HEK293 (cell line): Measurements from ENCODE around the gene SLC25A52.
A peak's percentile ranks its signal among the peaks of the same experiment; 100 is the strongest.

Experiments
- CTCF ChIA-PET: fragments of 350-600 bp; formaldehyde crosslinking; extraction: SDS; loops from one replicate; lab custom pipeline; 2021; ENCODE audit warnings: antibody characterized with exemption; lab: Yijun Ruan, JAX
- POLR2A ChIA-PET: fragments of 300-600 bp; formaldehyde crosslinking; extraction: SDS; loops from one replicate; lab custom pipeline; 2020; ENCODE audit warnings: antibody characterized with exemption, inconsistent platforms; lab: Yijun Ruan, JAX
- H3K27ac ChIP-seq: fragments of 200-500 bp; sonication (Bioruptor generic); 2 replicates; pipeline ENCODE4 v1.5.1; 2014; ENCODE audit warnings: low read depth, low read length, control low read depth, inconsistent platforms; ENCODE audit errors: extremely low read depth
- H3K36me3 ChIP-seq, 2 experiments: fragments of 200-500 bp in 1 of 2; sonication (Bioruptor generic) in 1 of 2; 1 replicate in 1 of 2; 2 replicates in 1 of 2; pipeline ENCODE4 v1.5.1; 2014 to 2017; ENCODE audit warnings: inconsistent platforms in 2 of 2, low read length in 2 of 2; ENCODE audit not compliant: control insufficient read depth in 2 of 2, insufficient read depth in 1 of 2
- H3K4me1 ChIP-seq: fragments of 200-500 bp; sonication (Bioruptor generic); 2 replicates; pipeline ENCODE4 v1.5.1; 2014; ENCODE audit warnings: mild to moderate bottlenecking, low read length, inconsistent platforms; ENCODE audit not compliant: control insufficient read depth, insufficient read depth
- H3K4me3 ChIP-seq: 2 replicates; pipeline ENCODE4 v1.5.1; 2011; ENCODE audit warnings: low read depth, mild to moderate bottlenecking, control low read depth, low read length, moderate library complexity
- H3K9me3 ChIP-seq: fragments of 200-500 bp; sonication (Bioruptor generic); 2 replicates; pipeline ENCODE4 v1.5.1; 2014; ENCODE audit warnings: low read depth, low read length, inconsistent platforms; ENCODE audit not compliant: control insufficient read depth, insufficient read depth
- BCL11A ChIP-seq: fragments of 450-650 bp; formaldehyde crosslinking; IDR thresholded peaks from 2 replicates; pipeline ENCODE4 v1.5.1; 2016; ENCODE audit warnings: low read depth, missing biosample characterization, missing genetic modification characterization
- OSR2 ChIP-seq: fragments of 450-650 bp; formaldehyde crosslinking; IDR thresholded peaks from 2 replicates; pipeline ENCODE4 v1.5.1; 2016; ENCODE audit warnings: missing biosample characterization, missing genetic modification characterization
- WT1 ChIP-seq: fragments of 450-650 bp; formaldehyde crosslinking; IDR thresholded peaks from 2 replicates; pipeline ENCODE4 v1.5.1; 2016; ENCODE audit warnings: missing biosample characterization, missing genetic modification characterization
- ZNF121 ChIP-seq: fragments of 450-650 bp; formaldehyde crosslinking; IDR thresholded peaks from 2 replicates; pipeline ENCODE4 v1.5.1; 2016; ENCODE audit warnings: missing biosample characterization, missing genetic modification characterization
- ZNF16 ChIP-seq: fragments of 450-650 bp; formaldehyde crosslinking; IDR thresholded peaks from 2 replicates; pipeline ENCODE4 v1.5.1; 2016; ENCODE audit warnings: low read depth, missing biosample characterization, missing genetic modification characterization
- ZNF174 ChIP-seq: fragments of 450-650 bp; formaldehyde crosslinking; IDR thresholded peaks from 2 replicates; pipeline ENCODE4 v1.5.0; 2017; ENCODE audit warnings: missing biosample characterization, mild to moderate bottlenecking, missing genetic modification characterization
- ZNF19 ChIP-seq: fragments of 450-650 bp; formaldehyde crosslinking; IDR thresholded peaks from 2 replicates; pipeline ENCODE4; 2016; ENCODE audit warnings: missing biosample characterization, missing genetic modification characterization, low read depth
- ZNF211 ChIP-seq: fragments of 450-650 bp; formaldehyde crosslinking; IDR thresholded peaks from 2 replicates; pipeline ENCODE4 v1.5.1; 2016; ENCODE audit warnings: low read depth, missing biosample characterization, missing genetic modification characterization
- ZNF248 ChIP-seq: fragments of 450-650 bp; formaldehyde crosslinking; IDR thresholded peaks from 2 replicates; pipeline ENCODE4 v1.5.1; 2017; ENCODE audit warnings: missing biosample characterization, missing genetic modification characterization
- ZNF324 ChIP-seq: fragments of 450-650 bp; formaldehyde crosslinking; IDR thresholded peaks from 2 replicates; pipeline ENCODE4 v1.5.1; 2016; ENCODE audit warnings: missing biosample characterization, missing genetic modification characterization
- ZNF416 ChIP-seq: fragments of 450-650 bp; formaldehyde crosslinking; IDR thresholded peaks from 2 replicates; pipeline ENCODE4 v1.5.1; 2016; ENCODE audit warnings: missing biosample characterization, missing genetic modification characterization
- ZNF571 ChIP-seq: fragments of 450-650 bp; formaldehyde crosslinking; IDR thresholded peaks from 2 replicates; pipeline ENCODE4 v1.5.0; 2017; ENCODE audit warnings: missing biosample characterization, missing genetic modification characterization
- ZNF654 ChIP-seq: fragments of 450-650 bp; formaldehyde crosslinking; IDR thresholded peaks from 2 replicates; pipeline ENCODE4 v1.5.1; 2016; ENCODE audit warnings: low read depth, missing biosample characterization, missing genetic modification characterization
- ZNF658 ChIP-seq: fragments of 450-650 bp; formaldehyde crosslinking; IDR thresholded peaks from 2 replicates; pipeline ENCODE4; 2016; ENCODE audit warnings: missing biosample characterization, missing genetic modification characterization
- ZNF660 ChIP-seq: fragments of 450-650 bp; IDR thresholded peaks from 2 replicates; pipeline ENCODE4 v1.5.1; 2018; ENCODE audit warnings: missing biosample characterization, mild to moderate bottlenecking, missing genetic modification characterization
- ZNF747 ChIP-seq: fragments of 450-650 bp; formaldehyde crosslinking; IDR thresholded peaks from 2 replicates; pipeline ENCODE4 v1.5.1; 2016; ENCODE audit warnings: missing biosample characterization, missing genetic modification characterization
- ZNF776 ChIP-seq: fragments of 450-650 bp; formaldehyde crosslinking; IDR thresholded peaks from 2 replicates; pipeline ENCODE4 v1.5.0; 2017; ENCODE audit warnings: missing biosample characterization, missing genetic modification characterization, borderline replicate concordance
- ZNF837 ChIP-seq: fragments of 450-650 bp; formaldehyde crosslinking; IDR thresholded peaks from 2 replicates; pipeline ENCODE4 v1.5.1; 2016; ENCODE audit warnings: missing biosample characterization, missing genetic modification characterization
- ZSCAN23 ChIP-seq: fragments of 450-650 bp; formaldehyde crosslinking; IDR thresholded peaks from 2 replicates; pipeline ENCODE4 v1.5.1; 2016; ENCODE audit warnings: missing biosample characterization, missing genetic modification characterization
- TF ChIP-seq, protein P1 (sequence below): fragments of 450-650 bp; formaldehyde crosslinking; IDR thresholded peaks from 2 replicates; pipeline ENCODE4 v1.5.1; 2016; ENCODE audit warnings: missing biosample characterization, missing genetic modification characterization
- TF ChIP-seq, protein P2 (sequence below): fragments of 450-650 bp; formaldehyde crosslinking; IDR thresholded peaks from 2 replicates; pipeline ENCODE4 v1.5.1; 2017; ENCODE audit warnings: missing biosample characterization, mild to moderate bottlenecking, missing genetic modification characterization, moderate library complexity
- TF ChIP-seq, protein P3 (sequence below): fragments of 450-650 bp; IDR thresholded peaks from 2 replicates; pipeline ENCODE4 v1.5.1; 2018; ENCODE audit warnings: missing biosample characterization, missing genetic modification characterization
- TF ChIP-seq, protein P4 (sequence below): fragments of 450-650 bp; formaldehyde crosslinking; IDR thresholded peaks from 2 replicates; pipeline ENCODE4 v1.5.1; 2016; ENCODE audit warnings: missing biosample characterization, missing genetic modification characterization

SLC25A52 gene

DNA sequence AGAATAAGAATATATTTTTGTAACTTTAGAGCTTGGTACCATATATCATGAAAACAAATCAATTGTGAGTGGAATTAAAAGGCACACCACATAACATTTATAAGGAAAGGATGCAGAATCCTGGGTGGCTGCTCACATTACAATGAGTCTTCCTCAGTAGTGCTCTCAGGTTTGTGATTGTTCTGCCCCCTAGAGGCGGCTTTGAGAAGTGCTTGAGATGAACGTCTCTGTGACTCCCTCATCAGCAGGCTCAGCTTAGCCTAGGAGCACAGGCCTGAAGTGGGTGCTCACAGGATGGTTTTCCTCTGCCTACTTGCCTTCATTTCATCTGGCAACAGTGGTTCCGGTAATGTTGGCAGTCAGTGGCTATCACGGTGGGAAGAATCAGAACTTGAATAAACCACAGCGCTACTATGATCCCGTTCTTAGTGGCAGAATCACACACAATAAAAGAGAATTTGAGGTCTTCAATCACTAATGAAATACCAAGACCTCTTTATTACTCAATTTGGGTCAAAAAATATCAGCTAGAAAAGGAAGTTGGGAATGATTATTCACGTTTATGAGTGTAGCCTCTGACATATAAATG lies 38.2 kb downstream of the SLC25A52 start:
- POLR2A ChIA-PET: no interaction called here
- CTCF ChIA-PET: interaction anchor here (0.5 to 4.9 kb wide), 61 partner anchors 9 to 1705 kb away, joined by 3 to 80 read pairs (median 4); partner anchors contain the start of gene B4GALT6
- Histone ChIP-seq H3K4me3 (no peak overlapping the region), H3K9me3 (no peaks in the 10 kb centered on the region), H3K4me1 (no peaks in the 10 kb centered on the region), H3K27ac (no peak overlapping the region), H3K36me3 (no peaks in the 10 kb centered on the region)
- TF ChIP-seq BCL11A (tag by site-specific recombination): no peak
- TF ChIP-seq, protein P1, sequence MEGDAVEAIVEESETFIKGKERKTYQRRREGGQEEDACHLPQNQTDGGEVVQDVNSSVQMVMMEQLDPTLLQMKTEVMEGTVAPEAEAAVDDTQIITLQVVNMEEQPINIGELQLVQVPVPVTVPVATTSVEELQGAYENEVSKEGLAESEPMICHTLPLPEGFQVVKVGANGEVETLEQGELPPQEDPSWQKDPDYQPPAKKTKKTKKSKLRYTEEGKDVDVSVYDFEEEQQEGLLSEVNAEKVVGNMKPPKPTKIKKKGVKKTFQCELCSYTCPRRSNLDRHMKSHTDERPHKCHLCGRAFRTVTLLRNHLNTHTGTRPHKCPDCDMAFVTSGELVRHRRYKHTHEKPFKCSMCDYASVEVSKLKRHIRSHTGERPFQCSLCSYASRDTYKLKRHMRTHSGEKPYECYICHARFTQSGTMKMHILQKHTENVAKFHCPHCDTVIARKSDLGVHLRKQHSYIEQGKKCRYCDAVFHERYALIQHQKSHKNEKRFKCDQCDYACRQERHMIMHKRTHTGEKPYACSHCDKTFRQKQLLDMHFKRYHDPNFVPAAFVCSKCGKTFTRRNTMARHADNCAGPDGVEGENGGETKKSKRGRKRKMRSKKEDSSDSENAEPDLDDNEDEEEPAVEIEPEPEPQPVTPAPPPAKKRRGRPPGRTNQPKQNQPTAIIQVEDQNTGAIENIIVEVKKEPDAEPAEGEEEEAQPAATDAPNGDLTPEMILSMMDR (tag by site-specific recombination): peak; percentile 52; the same call in 1 of the 2 replicates
- TF ChIP-seq ZNF654: peak; percentile 55
- TF ChIP-seq, protein P2, sequence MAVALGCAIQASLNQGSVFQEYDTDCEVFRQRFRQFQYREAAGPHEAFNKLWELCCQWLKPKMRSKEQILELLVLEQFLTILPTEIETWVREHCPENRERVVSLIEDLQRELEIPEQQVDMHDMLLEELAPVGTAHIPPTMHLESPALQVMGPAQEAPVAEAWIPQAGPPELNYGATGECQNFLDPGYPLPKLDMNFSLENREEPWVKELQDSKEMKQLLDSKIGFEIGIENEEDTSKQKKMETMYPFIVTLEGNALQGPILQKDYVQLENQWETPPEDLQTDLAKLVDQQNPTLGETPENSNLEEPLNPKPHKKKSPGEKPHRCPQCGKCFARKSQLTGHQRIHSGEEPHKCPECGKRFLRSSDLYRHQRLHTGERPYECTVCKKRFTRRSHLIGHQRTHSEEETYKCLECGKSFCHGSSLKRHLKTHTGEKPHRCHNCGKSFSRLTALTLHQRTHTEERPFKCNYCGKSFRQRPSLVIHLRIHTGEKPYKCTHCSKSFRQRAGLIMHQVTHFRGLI (tag by site-specific recombination): no peak
- TF ChIP-seq, protein P3, sequence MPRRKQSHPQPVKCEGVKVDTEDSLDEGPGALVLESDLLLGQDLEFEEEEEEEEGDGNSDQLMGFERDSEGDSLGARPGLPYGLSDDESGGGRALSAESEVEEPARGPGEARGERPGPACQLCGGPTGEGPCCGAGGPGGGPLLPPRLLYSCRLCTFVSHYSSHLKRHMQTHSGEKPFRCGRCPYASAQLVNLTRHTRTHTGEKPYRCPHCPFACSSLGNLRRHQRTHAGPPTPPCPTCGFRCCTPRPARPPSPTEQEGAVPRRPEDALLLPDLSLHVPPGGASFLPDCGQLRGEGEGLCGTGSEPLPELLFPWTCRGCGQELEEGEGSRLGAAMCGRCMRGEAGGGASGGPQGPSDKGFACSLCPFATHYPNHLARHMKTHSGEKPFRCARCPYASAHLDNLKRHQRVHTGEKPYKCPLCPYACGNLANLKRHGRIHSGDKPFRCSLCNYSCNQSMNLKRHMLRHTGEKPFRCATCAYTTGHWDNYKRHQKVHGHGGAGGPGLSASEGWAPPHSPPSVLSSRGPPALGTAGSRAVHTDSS (tag by site-specific recombination): peak; percentile 85
- TF ChIP-seq ZNF747 (tag by site-specific recombination): no peak

DNA sequence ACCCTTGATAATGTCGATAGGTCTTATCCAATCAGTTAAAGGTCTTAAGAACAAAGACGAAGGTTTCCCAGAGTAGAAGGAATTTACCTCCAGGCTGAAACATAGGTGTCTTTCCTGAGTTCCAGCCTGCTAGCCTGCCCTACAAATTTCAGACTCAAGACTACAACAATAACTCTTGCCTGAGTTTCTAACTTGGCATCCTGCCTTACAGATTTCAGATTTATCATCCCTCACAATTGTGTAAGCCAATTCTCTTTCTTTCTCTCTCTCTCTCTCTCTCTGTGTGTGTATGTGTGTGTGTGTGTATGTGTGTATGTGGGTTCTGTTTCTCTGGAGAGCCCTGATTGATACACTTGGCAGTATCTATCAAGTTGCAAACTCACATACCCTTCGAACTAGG lies 39.1 kb downstream of the SLC25A52 start:
- H3K4me1 ChIP-seq: no peaks in the 10 kb centered on the region
- H3K27ac ChIP-seq: no peak overlapping the region
- CTCF ChIA-PET: interaction anchor here (0.5 to 4.9 kb wide), 40 partner anchors 9 to 751 kb away, joined by 3 to 80 read pairs (median 5); partner anchors contain the start of gene B4GALT6
- no peaks in the 10 kb centered on the region for H3K9me3 ChIP-seq
- TF ChIP-seq ZSCAN23 (tag by site-specific recombination) (no peak), ZNF416 (tag by site-specific recombination) (no peak), WT1 (tag by site-specific recombination) (no peak), OSR2 (no peak), ZNF19 (no peak), ZNF658 (no peak), ZNF660 (tag by site-specific recombination) (no peak), ZNF776 (tag by site-specific recombination) (no peak), ZNF16 (tag by site-specific recombination) (no peak)
- POLR2A ChIA-PET: no interaction called here
- H3K36me3 ChIP-seq: no peaks in the 10 kb centered on the region
- no peak overlapping the region for H3K4me3 ChIP-seq

DNA sequence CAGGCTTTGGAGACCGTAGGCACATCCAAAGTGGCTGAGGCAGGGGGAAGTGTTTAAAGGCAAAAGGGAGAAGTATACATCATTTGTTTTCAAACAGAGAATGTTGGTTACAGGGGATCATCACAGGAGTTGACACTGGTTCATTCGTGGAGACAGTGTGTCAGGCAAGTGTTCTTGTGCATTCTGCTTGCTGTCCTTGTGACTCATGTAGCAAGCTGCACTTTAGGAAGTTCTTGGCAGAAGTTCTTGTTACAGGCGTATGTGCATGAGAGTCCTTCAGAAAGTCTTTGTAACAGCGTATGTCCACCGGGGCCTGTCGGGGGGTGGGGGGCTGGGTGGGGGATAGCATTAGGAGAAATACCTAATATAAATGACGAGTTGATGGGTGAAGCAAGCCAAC lies 39.8 kb downstream of the SLC25A52 start:
- CTCF ChIA-PET: interaction anchor here (0.6 to 4.9 kb wide), 3 partner anchors 14 to 157 kb away, joined by 3 to 80 read pairs (median 4); no protein-coding TSS in a partner anchor
- Histone ChIP-seq H3K9me3 (no peaks in the 10 kb centered on the region), H3K4me3 (no peak overlapping the region), H3K36me3 (no peaks in the 10 kb centered on the region), H3K27ac (no peak overlapping the region), H3K4me1 (no peaks in the 10 kb centered on the region)
- POLR2A ChIA-PET: no interaction called here
- TF ChIP-seq ZNF211 (tag by site-specific recombination) (no peak), ZNF121 (tag by site-specific recombination) (no peak), ZNF324 (tag by site-specific recombination) (no peak), ZNF837 (tag by site-specific recombination) (no peak), ZNF248 (tag by site-specific recombination) (no peak), ZNF571 (tag by site-specific recombination) (no peak), ZNF174 (tag by site-specific recombination) (no peak)
- TF ChIP-seq, protein P4, sequence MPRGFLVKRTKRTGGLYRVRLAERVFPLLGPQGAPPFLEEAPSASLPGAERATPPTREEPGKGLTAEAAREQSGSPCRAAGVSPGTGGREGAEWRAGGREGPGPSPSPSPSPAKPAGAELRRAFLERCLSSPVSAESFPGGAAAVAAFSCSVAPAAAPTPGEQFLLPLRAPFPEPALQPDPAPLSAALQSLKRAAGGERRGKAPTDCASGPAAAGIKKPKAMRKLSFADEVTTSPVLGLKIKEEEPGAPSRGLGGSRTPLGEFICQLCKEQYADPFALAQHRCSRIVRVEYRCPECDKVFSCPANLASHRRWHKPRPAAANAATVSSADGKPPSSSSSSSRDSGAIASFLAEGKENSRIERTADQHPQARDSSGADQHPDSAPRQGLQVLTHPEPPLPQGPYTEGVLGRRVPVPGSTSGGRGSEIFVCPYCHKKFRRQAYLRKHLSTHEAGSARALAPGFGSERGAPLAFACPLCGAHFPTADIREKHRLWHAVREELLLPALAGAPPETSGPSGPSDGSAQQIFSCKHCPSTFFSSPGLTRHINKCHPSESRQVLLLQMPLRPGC (tag by site-specific recombination): no peak
